GM19468 (cell line): ENCODE data around the gene DNM3.

ENCODE experiments used
- ATAC-seq: cut with Tn5 transposase; IDR thresholded peaks from one replicate; pipeline ENCODE4 v1.9.1; 2021; ENCODE audit warnings: mild to moderate bottlenecking, moderate library complexity, moderate number of reproducible peaks; ENCODE audit not compliant: unreplicated experiment; ENCODE audit errors: extremely low read depth

DNM3 gene

GRCh38 chr1:171816300-171816901, 24.9 kb upstream of the DNM3 start:
- ATAC-seq: no peak

GRCh38 chr1:171817511-171818265, 23.6 kb upstream of the DNM3 start:
- ATAC-seq: no peak

GRCh38 chr1:171819946-171820345, 21.4 kb upstream of the DNM3 start:
- no peak for ATAC-seq

GRCh38 chr1:171826973-171827372, 14.3 kb upstream of the DNM3 start:
- ATAC-seq: no peak

- ATAC-seq: no peak
These were observed 12.5 kb upstream of the DNM3 start for GRCh38 chr1:171828794-171829193.

- ATAC-seq: no peak
These were observed 8.0 kb upstream of the DNM3 start for GRCh38 chr1:171833091-171833825.

- no peak for ATAC-seq
These were observed 6.5 kb upstream of the DNM3 start for GRCh38 chr1:171834821-171835220.

GRCh38 chr1:171835891-171836290, 5.4 kb upstream of the DNM3 start:
- no peak for ATAC-seq

- no peak for ATAC-seq
These were observed 848 bp downstream of the DNM3 start for GRCh38 chr1:171841931-171842761.

- ATAC-seq: no peak
These were observed 3.1 kb downstream of the DNM3 start for GRCh38 chr1:171844381-171844780.

GRCh38 chr1:171845998-171846397, 4.7 kb downstream of the DNM3 start:
- ATAC-seq: no peak

GRCh38 chr1:171849245-171849898, 8.1 kb downstream of the DNM3 start:
- no peak for ATAC-seq

GRCh38 chr1:171850651-171851350, 9.5 kb downstream of the DNM3 start:
- no peak for ATAC-seq

- no peak for ATAC-seq
These were observed 11.0 kb downstream of the DNM3 start for GRCh38 chr1:171852272-171852671.

GRCh38 chr1:171855381-171855780, 14.1 kb downstream of the DNM3 start:
- ATAC-seq: no peak

GRCh38 chr1:171858696-171859095, 17.4 kb downstream of the DNM3 start:
- no peak for ATAC-seq

- no peak for ATAC-seq
These were observed 19.4 kb downstream of the DNM3 start for GRCh38 chr1:171860696-171861095.

GRCh38 chr1:171863531-171863930, 22.2 kb downstream of the DNM3 start:
- ATAC-seq: no peak

- ATAC-seq: no peak
These were observed 23.0 kb downstream of the DNM3 start for GRCh38 chr1:171864308-171864707.
